ENCODE data around the gene ANKRD24. TPM values are rescaled to one million over a fixed set of nuclear protein-coding genes. Genes with fewer than 3 reads are reported as not detected.
"Not testable (repeated sequence)": the region's sequence is repeated elsewhere in the genome, so short reads cannot be mapped to it uniquely, and the experiment has no call there.

The ANKRD24 gene
- total RNA-seq, 4 donors from 2014 or later = 0.54 to 1.2 (median 0.77) TPM

DNA sequence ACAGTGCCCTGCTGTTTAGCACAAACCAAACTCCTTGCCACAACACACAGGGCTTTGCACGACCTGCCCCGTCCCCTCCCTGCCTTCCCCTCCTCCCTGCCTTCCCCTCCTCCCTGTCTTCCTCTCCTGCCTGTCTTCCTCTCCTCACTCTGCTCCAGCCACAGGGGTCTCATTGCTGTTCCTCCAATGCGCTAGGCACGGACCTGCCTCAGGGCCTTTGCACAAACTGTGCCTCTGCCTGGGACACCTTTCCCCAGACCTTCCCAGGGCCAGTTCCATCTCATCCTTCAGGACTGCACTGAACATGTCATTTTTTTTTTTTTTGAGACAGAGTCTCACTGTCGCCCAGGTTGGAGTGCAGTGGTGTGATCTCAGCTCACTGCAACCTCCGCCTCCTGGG is 30.9 kb upstream of the ANKRD24 start:
- Histone ChIP-seq H3K36me3 (no peaks in the 10 kb centered on the region), H3K27ac (no peak overlapping the region), H3K4me1 (peaks cover 0 to 7% of the 10 kb centered on the region in 2 donors), H3K9me3 (no peaks in the 10 kb centered on the region), H3K4me3 (replicated peaks in 1 of 3) (no peak overlapping the region), H3K27me3 (no peaks in the 10 kb centered on the region)
- no peak for DNase-seq
- intact Hi-C loops (cut with DNase I) = no loop called here
- no peak for TF ChIP-seq POLR2A (IDR thresholded peaks at IDR 0.05)
- no peak for TF ChIP-seq CTCF (IDR thresholded peaks at IDR 0.05)
- whole genome bisulfite sequencing, 2 donors = 64 to 69% methylated on average over 6 of the region's 6 CpGs

- TF ChIP-seq POLR2A (IDR thresholded peaks at IDR 0.05) = no peak
- TF ChIP-seq CTCF (IDR thresholded peaks at IDR 0.05) = no peak
- Histone ChIP-seq H3K4me3 (replicated peaks in 1 of 3) (no peak overlapping the region), H3K4me1 (peaks cover 0 to 7% of the 10 kb centered on the region in 2 donors), H3K36me3 (no peaks in the 10 kb centered on the region), H3K27ac (no peak overlapping the region), H3K27me3 (no peaks in the 10 kb centered on the region), H3K9me3 (no peaks in the 10 kb centered on the region)
- WGBS, 2 donors = 78 to 82% methylated on average over 10 of the region's 10 CpGs
- no peak for DNase-seq
- intact Hi-C loops (cut with DNase I) = no loop called here
Observed at GRCh38 chr19:4152241-4152998, 30.1 kb upstream of the ANKRD24 start.

DNA sequence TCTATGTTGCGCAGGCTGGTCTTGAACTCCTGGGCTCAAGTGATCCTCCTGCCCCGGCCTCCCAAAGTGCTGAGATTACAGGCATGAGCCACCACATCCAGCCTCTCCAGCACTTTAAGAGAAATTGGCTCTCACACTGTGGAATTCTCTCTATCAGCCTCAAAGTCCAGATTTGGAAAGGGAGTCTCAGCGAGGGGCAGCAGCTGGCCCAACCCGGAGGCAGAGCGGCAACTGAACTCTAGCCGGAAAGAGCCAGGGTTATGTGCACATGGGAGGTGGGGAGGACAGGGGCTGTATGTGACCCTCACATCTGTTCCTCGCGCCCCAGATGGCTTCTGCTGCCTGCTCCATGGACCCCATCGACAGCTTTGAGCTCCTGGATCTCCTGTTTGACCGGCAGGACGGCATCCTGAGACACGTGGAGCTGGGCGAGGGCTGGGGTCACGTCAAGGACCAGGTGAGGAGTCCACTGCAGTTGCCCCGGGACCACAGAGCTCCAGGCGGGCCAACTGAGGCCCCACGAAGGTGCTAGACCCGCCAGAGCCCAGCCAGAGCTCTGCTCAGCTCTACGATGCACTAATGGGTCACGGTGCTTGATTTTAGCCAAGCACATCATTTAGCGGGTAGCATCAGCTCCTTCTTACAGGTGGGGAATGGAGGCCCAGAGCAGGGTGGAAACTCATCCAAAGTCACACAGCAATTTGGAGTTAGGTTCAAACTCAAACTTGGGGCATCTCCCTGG is 27.7 kb upstream of the ANKRD24 start:
- H3K36me3 ChIP-seq = no peaks in the 10 kb centered on the region
- intact Hi-C loops (cut with DNase I) = no loop called here
- no peaks in the 10 kb centered on the region for H3K9me3 ChIP-seq
- TF ChIP-seq POLR2A (IDR thresholded peaks at IDR 0.05) (no peak), CTCF (IDR thresholded peaks at IDR 0.05) (no peak)
- 71 to 72% methylated on average over 19 to 21 of the region's 21 CpGs for WGBS, 2 donors
- peaks cover 0 to 3% of the 10 kb centered on the region in 2 donors for H3K4me1 ChIP-seq
- no peak overlapping the region for H3K4me3 ChIP-seq (replicated peaks in 1 of 3)
- H3K27ac ChIP-seq = no peak overlapping the region
- no peak for DNase-seq
- no peaks in the 10 kb centered on the region for H3K27me3 ChIP-seq

GRCh38 chr19:4157164-4157563 is 25.3 kb upstream of the ANKRD24 start:
- Histone ChIP-seq H3K4me3 (replicated peaks in 1 of 3) (no peak overlapping the region), H3K36me3 (no peaks in the 10 kb centered on the region), H3K4me1 (no peaks in the 10 kb centered on the region), H3K27me3 (no peaks in the 10 kb centered on the region), H3K27ac (no peak overlapping the region), H3K9me3 (no peaks in the 10 kb centered on the region)
- 77 to 90% methylated on average over 4 to 5 of the region's 6 CpGs for WGBS, 2 donors
- intact Hi-C loops (cut with DNase I) = no loop called here
- TF ChIP-seq POLR2A (IDR thresholded peaks at IDR 0.05) = no peak
- no peak for TF ChIP-seq CTCF (IDR thresholded peaks at IDR 0.05)
- DNase-seq = no peak

GRCh38 chr19:4157971-4158370 is 24.5 kb upstream of the ANKRD24 start:
- H3K9me3 ChIP-seq; H3K36me3 ChIP-seq; H3K27me3 ChIP-seq; H3K4me1 ChIP-seq; H3K4me3 ChIP-seq (replicated peaks in 1 of 3); H3K27ac ChIP-seq; DNase-seq; intact Hi-C loops (cut with DNase I): not testable (repeated sequence)
- 82 to 100% methylated on average over 3 to 8 of the region's 8 CpGs for WGBS, 2 donors

All from thyroid gland (tissue), 4 donors.